ENCODE data around the gene ENPP6. TPM values are rescaled to one million over a fixed set of nuclear protein-coding genes. Genes with fewer than 3 reads are reported as not detected.
"Not testable (repeated sequence)": the region's sequence is repeated elsewhere in the genome, so short reads cannot be mapped to it uniquely, and the experiment has no call there.

ENPP6 gene
- total RNA-seq, 1 experiment from 2014 or later, result not detected

- POLR2A ChIA-PET, result interaction anchor here (0.6 to 1.2 kb wide), 3 partner anchors 30 to 144 kb away, joined by 3 to 5 read pairs (median 4); no protein-coding TSS in a partner anchor
- Mint-ChIP-seq H3K4me3 (ENCODE audit: unreplicated experiment) (no peak overlapping the region), H3K27ac (ENCODE audit: low read depth, unreplicated experiment) (no peak overlapping the region), H3K9me3 (ENCODE audit: unreplicated experiment) (peaks cover 2% of the 10 kb centered on the region), H3K4me1 (ENCODE audit: insufficient read depth, unreplicated experiment) (no peaks in the 10 kb centered on the region), H3K27me3 (ENCODE audit: insufficient read depth, unreplicated experiment) (no peaks in the 10 kb centered on the region), H3K36me3 (ENCODE audit: insufficient read depth, unreplicated experiment) (no peaks in the 10 kb centered on the region)
- intact Hi-C loops (cut with micrococcal nuclease), result no loop called here
- no TSS peak for BruUV-seq (replicated peaks)
- CTCF ChIA-PET, result interaction anchor here (0.5 to 1.1 kb wide), 4 partner anchors 14 to 1766 kb away, joined by 3 to 7 read pairs (median 3); no protein-coding TSS in a partner anchor
- DNase-seq (ENCODE audit: unreplicated experiment), result no peak
- TF ChIP-seq, protein P1, sequence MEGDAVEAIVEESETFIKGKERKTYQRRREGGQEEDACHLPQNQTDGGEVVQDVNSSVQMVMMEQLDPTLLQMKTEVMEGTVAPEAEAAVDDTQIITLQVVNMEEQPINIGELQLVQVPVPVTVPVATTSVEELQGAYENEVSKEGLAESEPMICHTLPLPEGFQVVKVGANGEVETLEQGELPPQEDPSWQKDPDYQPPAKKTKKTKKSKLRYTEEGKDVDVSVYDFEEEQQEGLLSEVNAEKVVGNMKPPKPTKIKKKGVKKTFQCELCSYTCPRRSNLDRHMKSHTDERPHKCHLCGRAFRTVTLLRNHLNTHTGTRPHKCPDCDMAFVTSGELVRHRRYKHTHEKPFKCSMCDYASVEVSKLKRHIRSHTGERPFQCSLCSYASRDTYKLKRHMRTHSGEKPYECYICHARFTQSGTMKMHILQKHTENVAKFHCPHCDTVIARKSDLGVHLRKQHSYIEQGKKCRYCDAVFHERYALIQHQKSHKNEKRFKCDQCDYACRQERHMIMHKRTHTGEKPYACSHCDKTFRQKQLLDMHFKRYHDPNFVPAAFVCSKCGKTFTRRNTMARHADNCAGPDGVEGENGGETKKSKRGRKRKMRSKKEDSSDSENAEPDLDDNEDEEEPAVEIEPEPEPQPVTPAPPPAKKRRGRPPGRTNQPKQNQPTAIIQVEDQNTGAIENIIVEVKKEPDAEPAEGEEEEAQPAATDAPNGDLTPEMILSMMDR (IDR thresholded peaks at IDR 0.05; ENCODE audit: unreplicated experiment), result no peak
Observed at GRCh38 chr4:184052616-184053015, 165.1 kb downstream of the ENPP6 start.

DNA sequence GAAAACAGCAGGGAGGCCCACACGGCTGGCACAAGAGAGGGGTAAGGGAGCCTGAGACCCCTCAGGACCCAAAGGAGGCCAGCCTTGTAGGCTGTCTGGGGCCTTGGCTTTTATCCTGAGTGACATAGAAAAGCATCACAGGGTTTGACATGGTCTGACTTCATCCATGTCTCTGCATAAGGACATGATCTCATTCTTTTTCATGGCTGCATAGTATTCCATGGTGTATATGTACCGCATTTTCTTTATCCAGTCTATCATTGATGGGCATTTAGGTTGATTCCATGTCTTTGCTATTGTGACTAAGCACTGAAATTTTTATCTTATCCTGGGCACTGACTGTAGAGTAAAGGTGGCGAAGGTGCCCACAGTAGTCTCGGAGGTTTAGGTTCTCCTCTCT, 166.4 kb downstream of the ENPP6 start:
- H3K27me3 Mint-ChIP-seq (ENCODE audit: insufficient read depth, unreplicated experiment); H3K4me1 Mint-ChIP-seq (ENCODE audit: insufficient read depth, unreplicated experiment); intact Hi-C loops (cut with micrococcal nuclease): not testable (repeated sequence)

GRCh38 chr4:184046148-184046547, 171.5 kb downstream of the ENPP6 start:
- no peaks in the 10 kb centered on the region for H3K36me3 Mint-ChIP-seq (ENCODE audit: insufficient read depth, unreplicated experiment)
- TF ChIP-seq, protein P1 (IDR thresholded peaks at IDR 0.05; ENCODE audit: unreplicated experiment), result no peak
- ChIA-PET POLR2A (no interaction called here), CTCF (no interaction called here)
- intact Hi-C loops (cut with micrococcal nuclease), result no loop called here
- no peaks in the 10 kb centered on the region for H3K27me3 Mint-ChIP-seq (ENCODE audit: insufficient read depth, unreplicated experiment)
- peaks cover 10% of the 10 kb centered on the region for H3K9me3 Mint-ChIP-seq (ENCODE audit: unreplicated experiment)
- no peak overlapping the region for H3K27ac Mint-ChIP-seq (ENCODE audit: low read depth, unreplicated experiment)
- no peak overlapping the region for H3K4me3 Mint-ChIP-seq (ENCODE audit: unreplicated experiment)
- no TSS peak for BruUV-seq (replicated peaks)
- no peaks in the 10 kb centered on the region for H3K4me1 Mint-ChIP-seq (ENCODE audit: insufficient read depth, unreplicated experiment)
- DNase-seq (ENCODE audit: unreplicated experiment), result no peak

More for the DNA sequence above, 166.4 kb downstream of the ENPP6 start:
- BruUV-seq (replicated peaks); H3K36me3 Mint-ChIP-seq (ENCODE audit: insufficient read depth, unreplicated experiment); H3K9me3 Mint-ChIP-seq (ENCODE audit: unreplicated experiment); H3K4me3 Mint-ChIP-seq (ENCODE audit: unreplicated experiment); H3K27ac Mint-ChIP-seq (ENCODE audit: low read depth, unreplicated experiment); DNase-seq (ENCODE audit: unreplicated experiment); CTCF ChIA-PET: not testable (repeated sequence)
- POLR2A ChIA-PET, result interaction anchor here (0.6 kb wide), 1 partner anchor 197 kb away, joined by 3 read pairs; no protein-coding TSS in a partner anchor

DNA sequence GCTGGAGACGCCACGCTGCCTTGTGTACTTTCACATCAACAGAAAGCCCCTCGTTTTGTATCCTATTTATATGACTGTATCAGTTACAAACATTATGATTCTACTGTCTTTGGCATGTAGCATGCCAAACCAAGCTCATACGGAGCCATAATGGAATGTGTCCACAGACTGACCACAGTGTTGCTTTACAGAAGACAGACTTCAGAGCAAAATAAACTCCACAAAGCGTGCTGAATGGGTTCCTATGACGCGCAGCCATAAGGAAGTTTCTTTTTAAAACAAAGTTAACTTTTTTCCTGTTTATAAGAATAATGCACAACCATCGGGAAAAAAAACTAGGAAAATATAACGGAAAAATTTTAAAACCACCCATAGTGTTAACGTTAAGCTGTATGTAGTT, 176.5 kb downstream of the ENPP6 start:
- no peaks in the 10 kb centered on the region for H3K9me3 Mint-ChIP-seq (ENCODE audit: unreplicated experiment)
- BruUV-seq (replicated peaks), result no TSS peak
- no peaks in the 10 kb centered on the region for H3K36me3 Mint-ChIP-seq (ENCODE audit: insufficient read depth, unreplicated experiment)
- H3K27ac Mint-ChIP-seq (ENCODE audit: low read depth, unreplicated experiment), result no peak overlapping the region
- H3K4me1 Mint-ChIP-seq (ENCODE audit: insufficient read depth, unreplicated experiment), result no peaks in the 10 kb centered on the region
- TF ChIP-seq, protein P1 (IDR thresholded peaks at IDR 0.05; ENCODE audit: unreplicated experiment), result no peak
- no peak for DNase-seq (ENCODE audit: unreplicated experiment)
- H3K27me3 Mint-ChIP-seq (ENCODE audit: insufficient read depth, unreplicated experiment), result peaks cover 30% of the 10 kb centered on the region
- intact Hi-C loops (cut with micrococcal nuclease), result no loop called here
- ChIA-PET POLR2A (interaction anchor here (0.5 kb wide), 1 partner anchor 38 kb away, joined by 3 read pairs; no protein-coding TSS in a partner anchor), CTCF (no interaction called here)
- no peak overlapping the region for H3K4me3 Mint-ChIP-seq (ENCODE audit: unreplicated experiment)

DNA sequence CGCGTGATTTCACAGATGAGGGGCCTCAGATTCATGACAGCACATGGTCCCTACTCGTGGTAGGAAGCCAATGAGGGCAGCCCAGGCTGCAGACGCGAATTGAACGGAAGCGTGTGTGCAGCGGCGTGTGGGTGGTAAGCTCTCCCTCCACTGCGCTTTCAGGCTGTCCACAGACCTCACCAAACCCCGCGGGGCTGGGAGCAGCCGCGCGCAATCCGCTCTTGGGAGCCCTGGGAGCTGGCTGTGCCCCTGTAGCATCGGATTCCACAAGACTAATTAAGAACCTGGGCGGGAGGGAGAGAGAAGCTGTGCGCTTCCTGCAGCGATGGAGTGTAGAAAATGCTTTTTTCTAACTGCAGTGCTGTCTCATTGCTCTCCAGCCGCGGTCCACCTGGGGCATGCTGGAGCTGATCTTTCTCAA, 177.7 kb downstream of the ENPP6 start:
- no peaks in the 10 kb centered on the region for H3K9me3 Mint-ChIP-seq (ENCODE audit: unreplicated experiment)
- no TSS peak for BruUV-seq (replicated peaks)
- TF ChIP-seq, protein P1 (IDR thresholded peaks at IDR 0.05; ENCODE audit: unreplicated experiment), result no peak
- H3K36me3 Mint-ChIP-seq (ENCODE audit: insufficient read depth, unreplicated experiment), result no peaks in the 10 kb centered on the region
- ChIA-PET CTCF (interaction anchor here (0.6 to 0.8 kb wide), 2 partner anchors 12 to 962 kb away, joined by 3 read pairs; no protein-coding TSS in a partner anchor), POLR2A (no interaction called here)
- H3K4me3 Mint-ChIP-seq (ENCODE audit: unreplicated experiment), result no peak overlapping the region
- no peak overlapping the region for H3K27ac Mint-ChIP-seq (ENCODE audit: low read depth, unreplicated experiment)
- intact Hi-C loops (cut with micrococcal nuclease), result no loop called here
- H3K4me1 Mint-ChIP-seq (ENCODE audit: insufficient read depth, unreplicated experiment), result no peaks in the 10 kb centered on the region
- DNase-seq (ENCODE audit: unreplicated experiment), result no peak
- peaks cover 30% of the 10 kb centered on the region for H3K27me3 Mint-ChIP-seq (ENCODE audit: insufficient read depth, unreplicated experiment)

Data from MCF 10A (cell line).